Activated CD4-positive, alpha-beta T cell treated with anti-CD3 and anti-CD28 coated beads, Interleukin-2, amount 10 ng/mL, durations not matched to agents 7 days and 5 days (primary cell): ENCODE measurements around the gene TMEM175. TPM values are rescaled to one million over a fixed set of nuclear protein-coding genes. Genes with fewer than 3 reads are reported as not detected.

ENCODE experiments used
- CTCF ChIA-PET: fragments of 350-600 bp; sonication (Branson Sonifier 250); formaldehyde crosslinking; loops from one replicate; lab custom pipeline; 2021; ENCODE audit warnings: antibody characterized with exemption; lab: Charles Lee
- POLR2A ChIA-PET: fragments of 350-600 bp; sonication (Branson Sonifier 250); formaldehyde crosslinking; loops from one replicate; lab custom pipeline; 2021; ENCODE audit warnings: antibody characterized with exemption; lab: Charles Lee
- DNase-seq: peaks from one replicate; pipeline ENCODE4 v3.0.0-alpha.2; 2020
- H3K27ac Mint-ChIP-seq: one replicate; pipeline ENCODE4 v1.8.0; 2021; ENCODE audit warnings: mild to moderate bottlenecking, moderate library complexity, mixed read lengths
- H3K27me3 Mint-ChIP-seq: one replicate; pipeline ENCODE4 v1.8.0; 2021; ENCODE audit warnings: mixed read lengths
- H3K36me3 Mint-ChIP-seq: one replicate; pipeline ENCODE4 v1.8.0; 2021; ENCODE audit warnings: low read depth, mixed read lengths
- H3K4me1 Mint-ChIP-seq: one replicate; pipeline ENCODE4 v1.8.0; 2021; ENCODE audit warnings: mixed read lengths
- H3K4me3 Mint-ChIP-seq: one replicate; pipeline ENCODE4 v1.8.0; 2021; ENCODE audit warnings: mild to moderate bottlenecking, moderate library complexity, mixed read lengths
- H3K9me3 Mint-ChIP-seq: one replicate; pipeline ENCODE4 v1.8.0; 2021; ENCODE audit warnings: mixed read lengths
- total RNA-seq, 2 experiments: library from RNA; stranded (reverse); gene quantifications; one replicate each; pipeline ENCODE4 v1.2.3, GENCODE V29; 2021

Gene TMEM175
- total RNA-seq, 2 experiments from 2014 or later: 38.6 to 51.7 TPM

DNA sequence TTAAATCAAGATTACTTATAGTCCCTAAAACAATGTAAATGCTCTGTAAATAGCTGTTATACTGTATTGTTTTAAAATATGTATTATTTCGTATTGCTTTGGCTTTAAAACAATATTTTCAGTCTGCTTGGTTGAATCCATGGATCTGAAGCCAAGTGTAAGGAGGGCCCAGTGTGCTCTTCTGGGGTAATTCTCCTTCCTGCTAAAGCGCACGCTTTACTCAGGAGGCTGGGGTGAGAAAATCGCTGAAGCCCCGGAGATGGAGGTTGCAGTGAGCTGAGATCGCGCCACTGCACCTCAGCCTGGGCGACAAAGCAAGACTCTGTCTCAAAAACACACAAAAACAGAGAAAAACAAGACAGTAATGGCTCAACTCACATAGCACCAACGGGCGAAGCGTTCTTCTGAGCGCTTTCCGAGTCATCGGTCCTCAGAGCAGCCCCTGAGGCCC lies 54.2 kb downstream of the TMEM175 start:
- Mint-ChIP-seq H3K9me3 (no peaks in the 10 kb centered on the region), H3K4me3 (peak overlapping the region; percentile 81), H3K27ac (peak overlapping the region; percentile 76), H3K27me3 (no peaks in the 10 kb centered on the region), H3K36me3 (no peaks in the 10 kb centered on the region), H3K4me1 (peaks cover 26% of the 10 kb centered on the region)
- ChIA-PET POLR2A (interaction anchor here (0.5 to 1.6 kb wide), 2 partner anchors 202 to 220 kb away, joined by 3 to 8 read pairs; no protein-coding TSS in a partner anchor), CTCF (interaction anchor here (1.2 to 1.7 kb wide), 4 partner anchors 14 to 244 kb away, joined by 3 to 10 read pairs (median 4); no protein-coding TSS in a partner anchor)
- DNase-seq: no peak

DNA sequence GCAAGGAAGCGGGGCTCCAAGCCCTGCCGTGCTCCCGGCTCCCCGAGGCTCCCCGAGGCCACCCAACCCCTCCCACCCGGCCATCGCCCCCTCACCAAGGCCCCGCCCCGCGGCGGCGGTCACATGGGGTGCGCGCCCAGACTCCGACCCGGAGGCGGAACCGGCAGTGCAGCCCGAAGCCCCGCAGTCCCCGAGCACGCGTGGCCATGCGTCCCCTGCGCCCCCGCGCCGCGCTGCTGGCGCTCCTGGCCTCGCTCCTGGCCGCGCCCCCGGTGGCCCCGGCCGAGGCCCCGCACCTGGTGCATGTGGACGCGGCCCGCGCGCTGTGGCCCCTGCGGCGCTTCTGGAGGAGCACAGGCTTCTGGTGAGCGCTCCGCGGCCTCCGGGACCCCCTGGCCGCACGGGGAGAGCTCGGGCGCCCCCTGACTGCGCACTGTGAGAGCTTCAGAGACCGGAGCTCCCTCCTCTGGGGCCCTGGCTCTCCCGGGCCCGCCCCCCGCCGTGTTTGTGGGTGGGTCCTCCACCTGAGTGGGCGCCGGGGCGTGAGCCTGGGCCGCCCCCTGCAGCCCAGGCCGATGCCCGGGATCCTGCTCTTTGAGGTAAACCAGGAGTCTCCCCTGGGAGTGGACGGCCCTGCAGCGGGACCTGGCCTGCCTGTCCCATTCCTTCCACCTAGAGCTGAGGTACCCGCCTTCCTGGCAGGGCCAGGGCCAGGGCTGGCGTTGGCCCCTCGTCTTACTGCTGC lies 54.8 kb downstream of the TMEM175 start, which contains the start of gene IDUA:
TSS of gene IDUA (plus strand) at position 166 of the 745 bp plus-strand sequence. CDS start at position 207, 41 bp downstream.
- Mint-ChIP-seq H3K4me3 (peak within 1 kb of the TSS; percentile 81), H3K9me3 (no peaks in the 10 kb centered on the region), H3K36me3 (no peaks in the 10 kb centered on the region), H3K27me3 (no peaks in the 10 kb centered on the region), H3K4me1 (peaks cover 26% of the 10 kb centered on the region), H3K27ac (peak within 1 kb of the TSS; percentile 76)
- peak; percentile 88 for DNase-seq
- POLR2A ChIA-PET: interaction anchor here (1.6 kb wide), 1 partner anchor 221 kb away, joined by 8 read pairs; no protein-coding TSS in a partner anchor
- CTCF ChIA-PET: interaction anchor here (1.2 to 1.7 kb wide), 4 partner anchors 14 to 245 kb away, joined by 3 to 10 read pairs (median 4); no protein-coding TSS in a partner anchor

DNA sequence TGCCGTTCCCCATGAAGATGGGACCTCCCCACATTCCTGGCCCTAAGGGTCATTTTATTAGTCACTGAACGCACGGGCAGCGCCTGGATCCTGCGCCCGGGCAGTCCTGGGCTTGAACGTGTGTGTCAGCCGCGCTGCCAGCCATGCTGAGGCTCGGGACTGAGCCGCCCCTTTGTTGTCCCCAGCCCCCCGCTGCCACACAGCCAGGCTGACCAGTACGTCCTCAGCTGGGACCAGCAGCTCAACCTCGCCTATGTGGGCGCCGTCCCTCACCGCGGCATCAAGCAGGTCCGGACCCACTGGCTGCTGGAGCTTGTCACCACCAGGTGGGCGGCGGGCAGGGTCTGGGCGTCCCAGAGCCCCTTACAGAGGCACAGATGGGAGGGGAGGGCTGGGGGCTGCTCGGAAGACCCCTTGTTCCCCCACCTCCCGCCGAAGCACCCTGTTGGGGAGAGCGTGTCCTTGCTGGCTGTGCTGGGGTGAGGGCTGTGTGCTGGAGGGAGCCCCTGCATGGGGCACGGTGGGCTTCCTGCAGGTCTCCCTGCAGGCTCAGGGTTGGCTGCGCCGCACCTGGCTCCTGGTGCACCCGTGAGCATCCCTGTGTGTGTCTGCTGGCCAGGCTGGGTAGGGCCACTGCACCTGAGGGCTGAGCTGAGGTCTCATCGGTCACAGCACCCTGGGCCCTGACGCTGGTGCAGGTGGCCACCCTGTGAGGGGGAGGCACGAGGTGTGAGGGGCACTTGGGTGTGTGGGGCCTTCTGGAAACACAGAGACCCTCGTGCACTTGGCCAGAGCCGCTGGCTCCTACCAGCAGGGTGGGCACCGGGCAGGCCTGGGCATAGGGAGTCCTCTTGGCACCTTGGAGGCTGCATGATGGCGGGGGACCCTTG lies 55.6 kb downstream of the TMEM175 start:
- peak overlapping the region; percentile 74 for H3K4me3 Mint-ChIP-seq
- CTCF ChIA-PET: interaction anchor here (1.2 to 1.7 kb wide), 3 partner anchors 13 to 246 kb away, joined by 3 to 10 read pairs (median 5); no protein-coding TSS in a partner anchor
- no peaks in the 10 kb centered on the region for H3K9me3 Mint-ChIP-seq
- DNase-seq: no peak
- peak overlapping the region; percentile 72 for H3K27ac Mint-ChIP-seq
- H3K36me3 Mint-ChIP-seq: no peaks in the 10 kb centered on the region
- POLR2A ChIA-PET: interaction anchor here (1.6 kb wide), 1 partner anchor 222 kb away, joined by 8 read pairs; no protein-coding TSS in a partner anchor
- H3K4me1 Mint-ChIP-seq: peaks cover 26% of the 10 kb centered on the region
- no peaks in the 10 kb centered on the region for H3K27me3 Mint-ChIP-seq

DNA sequence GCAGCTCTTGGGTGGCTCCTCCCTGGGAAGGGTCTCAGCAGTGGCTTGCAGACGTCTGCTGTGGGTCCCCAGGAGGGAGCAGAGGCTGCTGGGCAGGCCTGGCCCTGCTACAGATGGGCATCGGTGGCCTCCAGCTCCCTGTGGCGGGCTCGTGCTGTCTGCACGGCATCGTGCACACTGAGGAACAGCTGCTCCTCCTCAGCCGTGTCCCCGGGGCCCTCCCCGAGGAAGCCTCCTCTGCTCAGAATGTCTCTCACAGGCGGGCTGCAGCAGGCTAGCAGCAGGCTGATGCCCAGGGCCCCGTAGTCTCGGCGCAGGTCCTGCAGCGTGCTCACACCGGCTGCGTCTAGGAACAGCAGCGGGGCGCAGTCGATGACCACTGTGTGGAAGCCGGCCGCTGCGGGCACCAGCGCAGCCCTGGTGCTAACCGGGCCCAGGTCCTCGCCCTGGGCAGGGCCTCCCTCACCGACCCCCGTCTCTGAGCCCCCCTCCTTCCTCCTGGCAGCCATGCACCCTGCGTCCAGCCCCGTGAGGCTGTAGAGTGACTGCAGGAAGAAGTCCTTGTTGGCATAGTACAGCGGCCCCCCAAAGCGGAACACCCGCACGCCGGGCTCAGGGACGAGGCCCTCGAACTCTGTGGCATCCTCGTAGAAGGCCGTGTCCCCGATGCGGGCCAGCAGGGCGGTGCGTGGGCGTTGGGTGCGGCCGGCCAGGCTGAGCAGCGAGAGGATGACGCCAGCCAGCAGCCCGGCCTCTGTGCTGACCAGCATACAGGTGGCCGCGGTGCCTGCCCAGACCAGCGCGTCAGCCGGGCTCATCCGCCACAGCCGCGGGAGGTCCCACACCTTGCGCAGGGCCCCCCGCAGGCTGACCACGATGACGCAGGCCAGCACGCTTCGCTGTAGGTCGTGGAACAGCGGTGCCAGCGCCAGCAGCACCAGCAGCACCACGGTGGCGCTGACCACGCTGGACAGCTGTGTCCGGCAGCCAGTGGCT lies 56.8 kb downstream of the TMEM175 start:
- H3K36me3 Mint-ChIP-seq: no peaks in the 10 kb centered on the region
- H3K27ac Mint-ChIP-seq: no peak overlapping the region
- no peak overlapping the region for H3K4me3 Mint-ChIP-seq
- no peaks in the 10 kb centered on the region for H3K9me3 Mint-ChIP-seq
- DNase-seq: no peak
- POLR2A ChIA-PET: no interaction called here
- peaks cover 26% of the 10 kb centered on the region for H3K4me1 Mint-ChIP-seq
- CTCF ChIA-PET: no interaction called here
- no peaks in the 10 kb centered on the region for H3K27me3 Mint-ChIP-seq

DNA sequence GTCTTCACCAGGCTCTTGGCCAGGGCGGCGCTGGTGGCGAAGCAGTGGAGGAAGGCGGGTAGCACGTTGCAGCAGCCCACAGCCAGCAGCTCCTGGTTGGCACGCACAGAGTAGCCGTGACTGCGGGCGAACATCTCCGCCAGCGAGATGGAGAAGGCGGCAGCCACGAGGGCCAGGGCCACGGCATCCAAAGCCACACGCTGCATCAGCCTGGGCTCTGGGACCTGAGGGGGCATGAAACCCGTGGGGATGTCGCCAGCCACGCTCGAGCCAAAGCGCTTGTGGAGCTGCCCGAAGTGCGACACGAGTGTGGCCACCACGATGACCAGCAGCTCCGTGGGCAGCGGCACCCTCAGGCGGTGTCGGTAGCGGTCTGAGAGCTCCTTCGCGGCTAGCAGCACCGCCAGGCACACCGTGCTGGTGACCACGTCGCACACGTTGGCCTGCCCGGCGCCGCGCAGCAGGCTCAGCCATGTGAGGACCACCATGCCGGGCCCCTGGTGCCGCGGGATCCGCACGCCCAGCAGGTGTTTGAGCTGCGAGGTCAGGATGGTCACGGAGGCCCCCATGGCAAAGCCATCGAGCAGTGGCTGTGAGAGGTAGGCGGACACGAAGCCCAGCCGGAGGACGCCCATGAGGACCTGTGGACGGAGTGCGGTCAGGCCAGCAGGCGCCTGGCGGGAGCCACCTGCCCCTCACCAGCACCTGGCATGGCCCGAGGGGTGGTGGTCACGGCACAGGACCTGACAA lies 57.6 kb downstream of the TMEM175 start:
- CTCF ChIA-PET: no interaction called here
- POLR2A ChIA-PET: no interaction called here

DNA sequence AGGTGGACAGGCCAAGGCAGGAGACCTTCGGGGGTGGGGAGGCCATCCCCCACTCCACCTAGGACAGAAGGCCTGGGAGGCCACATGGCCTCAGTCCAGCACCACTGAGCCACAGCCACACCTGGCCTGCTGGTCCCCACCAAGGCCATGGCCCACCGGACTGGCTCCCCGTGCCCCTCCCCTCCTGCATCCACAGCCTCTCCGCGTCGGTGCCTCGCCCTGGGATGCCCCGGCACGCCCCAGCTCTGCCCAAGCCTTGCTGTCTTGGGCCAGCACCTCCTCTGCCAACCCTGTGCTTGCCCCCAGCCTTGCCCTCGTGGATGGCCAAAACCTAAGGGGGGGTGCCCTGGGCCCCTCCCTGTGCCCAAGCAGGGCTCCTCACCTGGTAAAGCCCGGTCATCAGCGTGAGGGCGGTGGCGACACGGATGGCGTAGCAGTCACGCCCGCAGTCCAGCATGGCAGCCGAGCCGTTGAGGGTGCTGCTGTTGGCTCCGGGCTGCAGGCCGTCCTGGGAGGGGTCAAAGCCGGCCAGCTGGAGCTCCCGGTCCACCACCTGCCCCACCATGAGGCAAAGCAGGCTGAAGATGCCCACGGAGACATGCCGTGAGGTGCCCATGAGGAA lies 58.6 kb downstream of the TMEM175 start:
- Mint-ChIP-seq H3K27ac (no peak overlapping the region), H3K4me1 (peaks cover 14% of the 10 kb centered on the region), H3K4me3 (no peak overlapping the region), H3K9me3 (no peaks in the 10 kb centered on the region), H3K27me3 (no peaks in the 10 kb centered on the region), H3K36me3 (no peaks in the 10 kb centered on the region)
- CTCF ChIA-PET: no interaction called here
- POLR2A ChIA-PET: no interaction called here
- no peak for DNase-seq

More for the DNA sequence above, 57.6 kb downstream of the TMEM175 start:
- Mint-ChIP-seq H3K4me3 (no peak overlapping the region), H3K9me3 (no peaks in the 10 kb centered on the region), H3K36me3 (no peaks in the 10 kb centered on the region), H3K27ac (no peak overlapping the region), H3K27me3 (no peaks in the 10 kb centered on the region), H3K4me1 (peaks cover 22% of the 10 kb centered on the region)
- DNase-seq: no peak

DNA sequence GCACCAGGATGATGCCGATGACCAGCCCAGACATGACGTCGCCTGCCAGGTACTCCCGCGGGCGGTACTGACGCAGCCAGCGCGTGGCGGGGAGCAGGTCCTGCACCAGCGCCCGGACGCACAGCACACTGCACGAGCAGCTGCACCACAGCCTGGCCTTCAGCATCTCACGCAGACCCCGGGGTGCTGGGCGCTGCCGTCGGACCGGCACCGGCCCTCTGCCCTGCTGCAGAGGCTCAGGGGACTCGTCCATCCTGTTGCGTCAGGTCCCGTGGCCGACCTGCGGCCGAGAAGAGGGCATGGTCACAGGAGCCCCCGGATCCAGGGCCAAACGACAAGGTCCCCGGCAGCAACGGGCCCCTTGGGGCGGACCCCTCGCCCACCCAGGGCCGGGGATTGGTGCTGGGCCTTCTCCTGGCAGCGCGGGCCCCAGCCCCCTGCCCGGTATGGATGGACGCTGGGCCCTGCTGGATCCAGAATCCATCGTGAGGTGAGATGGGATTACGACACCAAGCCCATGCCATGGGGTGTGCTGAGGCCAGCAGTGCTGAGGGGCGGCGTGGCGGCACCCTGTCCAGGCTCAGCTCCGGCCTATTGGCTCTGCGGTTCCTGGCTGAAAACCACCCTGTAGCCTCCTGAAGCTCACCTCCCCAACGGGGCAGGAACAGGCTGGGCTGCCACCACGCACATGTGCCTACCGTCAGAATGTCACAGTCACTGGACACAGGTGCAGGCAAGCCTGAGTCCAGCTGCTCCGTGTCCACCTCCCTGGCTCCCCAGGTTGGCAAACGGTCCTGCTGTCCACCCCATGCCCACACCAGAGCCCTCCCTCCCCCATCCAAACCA lies 59.4 kb downstream of the TMEM175 start:
- Mint-ChIP-seq H3K4me1 (peaks cover 7% of the 10 kb centered on the region), H3K27me3 (peaks cover 5% of the 10 kb centered on the region), H3K27ac (no peak overlapping the region), H3K36me3 (no peaks in the 10 kb centered on the region), H3K9me3 (no peaks in the 10 kb centered on the region), H3K4me3 (no peak overlapping the region)
- POLR2A ChIA-PET: no interaction called here
- no peak for DNase-seq
- CTCF ChIA-PET: no interaction called here

DNA sequence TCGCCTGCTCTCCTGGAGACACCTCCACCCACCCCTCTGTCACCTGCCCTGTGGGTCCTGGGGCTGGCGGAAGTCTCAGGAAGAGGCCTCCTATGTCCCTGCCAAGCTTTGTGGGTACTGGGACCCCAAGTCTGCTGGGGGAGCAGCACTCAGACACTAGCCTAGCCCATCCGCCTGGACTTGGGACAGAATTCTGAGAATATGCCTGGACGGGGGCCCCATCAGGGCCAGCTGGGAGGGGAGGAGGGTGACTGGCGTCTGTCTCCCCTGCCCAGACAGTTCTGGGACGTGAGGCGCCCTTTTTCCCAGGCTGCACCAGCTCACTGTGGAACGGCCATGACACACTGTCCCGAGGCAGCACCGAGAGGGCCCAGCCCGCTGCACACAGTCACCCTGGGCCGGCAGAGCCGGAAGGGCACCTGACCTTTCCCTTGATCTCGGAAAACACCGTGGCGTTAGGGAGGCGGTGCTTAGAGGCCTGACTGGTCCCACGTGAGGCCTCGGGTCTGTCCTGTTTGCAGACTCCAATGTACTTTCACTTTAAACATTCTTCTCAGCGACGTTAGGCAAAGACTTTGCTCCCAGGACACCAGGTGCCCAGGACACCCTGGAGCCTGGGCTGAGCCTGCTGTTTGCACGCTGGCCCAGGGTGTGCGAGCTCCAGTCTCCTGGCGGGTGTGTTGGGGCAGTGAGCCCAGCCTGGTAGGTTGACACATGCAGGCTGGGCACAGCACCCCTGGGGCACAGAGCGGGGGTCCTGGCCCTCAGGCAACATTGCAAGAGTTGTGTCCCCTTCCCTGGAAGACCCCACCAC lies 60.2 kb downstream of the TMEM175 start:
- H3K9me3 Mint-ChIP-seq: no peaks in the 10 kb centered on the region
- no peak overlapping the region for H3K27ac Mint-ChIP-seq
- no peak overlapping the region for H3K4me3 Mint-ChIP-seq
- no peak for DNase-seq
- H3K36me3 Mint-ChIP-seq: no peaks in the 10 kb centered on the region
- H3K27me3 Mint-ChIP-seq: peaks cover 9% of the 10 kb centered on the region
- ChIA-PET CTCF (no interaction called here), POLR2A (no interaction called here)
- H3K4me1 Mint-ChIP-seq: peaks cover 6% of the 10 kb centered on the region

DNA sequence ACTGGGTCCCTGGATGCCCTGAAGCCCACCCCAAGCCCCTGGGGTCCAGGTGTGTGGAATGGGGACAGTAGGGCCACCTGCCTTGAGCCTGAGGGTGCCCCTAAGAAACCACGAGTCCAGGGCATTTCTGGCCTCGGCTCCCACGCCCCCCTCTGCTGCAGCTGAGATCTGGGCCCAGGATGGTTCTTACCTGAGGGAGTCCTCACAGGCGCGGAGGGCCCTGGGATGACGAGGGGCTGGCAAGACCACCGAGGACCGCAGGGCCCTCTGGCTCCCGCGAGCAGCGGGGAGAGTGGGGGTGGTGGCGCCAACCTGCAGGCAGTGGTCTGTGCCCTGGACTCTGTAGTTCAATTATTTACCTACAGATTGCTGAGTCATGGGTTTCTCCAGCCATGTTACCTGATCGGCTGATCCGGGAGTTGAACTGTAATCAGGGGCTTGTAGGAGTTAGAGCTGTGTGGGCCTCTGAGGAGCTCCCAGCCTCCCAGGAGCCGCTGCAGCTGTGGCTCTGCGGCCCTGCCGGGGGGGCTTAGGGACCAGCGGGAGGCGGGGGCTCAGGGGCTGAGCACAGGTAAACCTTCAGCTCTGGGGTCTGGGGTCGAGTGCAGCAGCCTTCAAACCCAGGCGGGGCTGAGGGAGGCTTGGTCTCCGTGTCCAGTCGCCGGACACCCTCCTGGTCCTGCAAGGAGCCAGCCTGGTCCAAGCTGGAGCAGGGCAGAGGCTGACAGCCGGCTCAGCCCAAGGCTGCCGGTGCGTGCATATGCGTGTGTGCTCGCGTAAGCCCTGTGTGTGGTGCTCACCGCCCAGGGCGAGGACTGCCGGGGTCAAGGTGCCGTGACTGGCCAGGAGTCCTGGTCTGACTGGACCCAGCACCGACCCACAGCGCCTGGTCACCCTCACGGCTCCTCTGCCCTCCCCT lies 61.1 kb downstream of the TMEM175 start, which contains the start of gene SLC26A1:
TSS of gene SLC26A1 (minus strand) at position 294 of the 919 bp plus-strand sequence. CDS start 1,701 bp downstream, outside the sequence.
- H3K27ac Mint-ChIP-seq: no peak within 1 kb of the TSS
- H3K4me1 Mint-ChIP-seq: peaks cover under 1% of the 10 kb centered on the region
- no peak for DNase-seq
- H3K27me3 Mint-ChIP-seq: peaks cover 15% of the 10 kb centered on the region
- CTCF ChIA-PET: no interaction called here
- H3K9me3 Mint-ChIP-seq: no peaks in the 10 kb centered on the region
- H3K36me3 Mint-ChIP-seq: no peaks in the 10 kb centered on the region
- H3K4me3 Mint-ChIP-seq: no peak within 1 kb of the TSS
- POLR2A ChIA-PET: no interaction called here
